ENCODE measurements around the gene PTPA.

PTPA gene

DNA sequence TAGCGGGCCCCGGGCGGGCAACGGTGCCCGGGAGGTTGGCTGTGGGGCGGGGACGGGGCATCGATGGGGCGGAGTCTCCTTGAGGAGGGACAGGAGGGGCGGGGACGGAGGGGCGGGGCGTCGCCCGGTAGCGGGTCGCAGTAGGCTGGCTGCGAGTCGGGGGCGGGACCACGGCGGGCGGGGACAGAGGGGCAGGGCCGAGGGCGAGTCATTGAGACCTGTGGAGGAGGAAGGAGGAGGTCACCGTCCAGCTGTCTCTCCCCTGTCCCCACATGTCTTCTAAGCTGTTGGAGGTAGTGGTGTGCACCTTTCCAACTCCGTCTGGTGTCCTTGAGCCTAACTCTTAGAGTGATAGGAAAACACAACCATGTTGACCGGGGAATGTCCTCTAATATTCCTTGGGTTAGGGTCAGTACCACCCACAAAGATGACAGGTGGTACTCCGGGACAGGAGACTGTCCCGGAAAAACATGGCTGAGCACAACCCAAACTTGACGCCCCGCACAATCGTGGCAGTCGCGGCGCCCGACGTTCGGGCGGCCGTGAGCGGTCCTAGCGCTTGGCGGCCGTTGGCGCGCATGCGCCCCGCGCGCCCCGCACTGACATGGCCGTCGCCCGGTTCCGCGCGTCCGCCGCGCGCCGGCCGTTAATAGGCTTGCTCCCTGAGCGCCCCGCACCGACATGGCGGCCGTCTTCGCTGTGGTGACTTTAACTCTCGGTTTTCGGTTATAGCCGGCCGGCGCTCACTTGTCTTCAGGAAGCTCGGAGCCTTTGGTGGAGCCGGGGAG is at the start of gene PTPA, which contains the start of gene CRAT:
TSS of gene PTPA (plus strand) at position 676 of the 788 bp plus-strand sequence. CDS start 186 bp downstream, outside the sequence.
TSS of gene CRAT (minus strand) at position 54 of the 788 bp plus-strand sequence. CDS start 284 bp downstream, outside the sequence.
- DNase-seq (ENCODE audit: low read depth in 2 of 2): peak; percentile 94 to 96

- no peak for DNase-seq (ENCODE audit: low read depth in 2 of 2)
These were observed 48.2 kb upstream of the PTPA start for GRCh38 chr9:129063061-129063460.

DNA sequence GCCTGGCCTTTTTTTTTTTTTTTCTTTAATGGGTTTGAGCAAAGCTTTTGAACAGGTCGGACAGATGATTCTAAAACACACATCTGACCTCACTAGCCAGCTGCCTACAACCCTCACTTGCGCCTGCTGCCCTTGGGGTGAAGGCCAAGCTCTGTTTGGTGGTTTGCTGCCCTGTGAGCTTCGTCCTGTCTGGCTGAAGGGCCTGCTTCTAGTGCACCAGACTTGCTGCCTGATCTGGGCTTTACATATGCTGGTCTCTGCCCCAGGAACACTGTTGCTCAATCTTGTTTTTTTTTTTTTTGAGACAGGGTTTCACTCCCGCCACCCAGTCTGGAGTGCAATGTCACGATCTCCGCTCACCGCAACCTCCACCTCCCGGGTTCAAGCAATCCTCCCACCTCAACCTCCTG is 46.7 kb upstream of the PTPA start:
- DNase-seq (ENCODE audit: low read depth in 2 of 2): no peak

- no peak for DNase-seq (ENCODE audit: low read depth in 2 of 2)
These were observed 43.1 kb upstream of the PTPA start for GRCh38 chr9:129068110-129068509.

DNA sequence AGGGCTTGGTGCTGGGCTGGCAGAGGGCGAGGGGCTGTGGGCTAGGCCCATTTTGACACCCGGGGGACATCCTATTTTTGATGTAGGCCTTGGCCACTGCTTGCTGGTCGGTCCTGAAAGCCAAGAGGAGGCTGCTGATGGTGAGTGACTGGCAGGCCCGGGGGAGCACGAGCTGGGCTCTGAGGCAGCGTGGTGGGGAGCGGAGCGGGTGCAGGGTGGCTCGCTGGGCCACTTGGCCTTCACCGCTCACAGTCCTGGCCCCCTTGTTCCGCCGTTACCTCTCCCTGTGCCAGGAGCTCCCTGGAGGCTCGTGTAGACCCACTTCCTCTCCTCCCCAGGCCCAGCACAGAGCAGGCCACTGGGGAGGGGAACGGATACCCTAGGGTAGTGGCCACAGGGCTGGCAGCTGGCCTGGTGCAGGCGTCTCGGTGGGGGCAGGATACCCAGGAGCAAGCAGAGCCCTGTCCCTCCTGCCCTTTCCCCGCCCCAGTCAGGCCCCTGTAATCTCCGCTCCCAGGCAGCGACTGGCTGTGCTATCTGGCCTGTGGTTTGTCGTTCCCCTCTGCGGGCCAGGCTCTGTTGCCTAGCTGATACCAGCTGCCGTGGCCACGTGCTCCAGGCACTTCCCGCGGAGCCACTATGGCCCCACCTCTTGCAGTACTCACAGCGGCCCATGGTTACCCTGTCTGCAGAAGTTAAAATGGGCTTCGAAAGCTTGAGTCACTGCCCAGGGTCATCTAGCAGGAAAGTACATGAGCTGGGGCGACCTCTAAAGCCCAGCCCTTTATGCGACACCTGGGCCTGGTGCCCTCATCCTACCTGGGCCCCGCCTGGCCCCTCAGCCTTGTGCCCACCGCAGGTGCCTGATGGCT is 42.0 kb upstream of the PTPA start:
- DNase-seq (ENCODE audit: low read depth in 2 of 2): peak in 1 of 2 donors; percentile 34

DNA sequence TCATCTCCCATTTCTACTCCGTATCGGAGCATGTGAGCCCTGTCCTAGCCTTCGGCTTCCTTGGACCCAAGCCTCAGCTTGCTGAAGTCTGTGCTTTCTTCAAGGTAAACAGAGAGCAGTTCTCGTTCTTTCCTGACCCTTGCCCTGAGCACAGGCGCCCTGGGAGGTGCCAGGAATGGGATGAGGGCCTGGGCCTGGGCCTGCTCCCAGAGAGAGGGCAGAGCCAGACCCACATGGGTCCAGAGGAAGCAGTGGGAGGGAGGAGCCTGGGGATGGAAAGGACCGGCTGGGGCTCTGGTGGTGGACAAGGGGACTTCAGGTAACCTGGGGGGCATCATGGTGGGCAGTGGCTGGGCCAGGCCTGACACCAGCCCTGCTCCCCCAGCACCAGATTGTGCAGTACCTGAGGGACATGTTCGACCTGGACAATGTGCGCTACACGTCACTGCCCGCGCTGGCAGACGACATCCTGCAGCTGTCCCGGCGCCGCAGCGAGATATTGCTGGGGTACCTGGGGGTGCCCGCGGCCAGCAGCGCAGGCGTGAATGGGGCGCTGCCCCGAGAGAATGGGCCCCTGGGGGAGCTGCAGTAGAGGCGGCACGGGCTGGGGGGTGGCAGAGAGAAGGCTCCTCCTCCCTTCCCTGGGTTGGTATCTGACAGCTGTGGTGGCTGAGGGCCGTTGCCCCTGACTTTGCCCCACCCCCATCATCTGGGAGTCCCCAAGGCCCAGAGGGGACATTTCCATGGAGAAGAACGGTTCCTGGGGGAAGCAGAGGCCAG is 41.2 kb upstream of the PTPA start:
- no peak for DNase-seq (ENCODE audit: low read depth in 2 of 2)

GRCh38 chr9:129070696-129071525 is 40.3 kb upstream of the PTPA start:
- no peak for DNase-seq (ENCODE audit: low read depth in 2 of 2)

DNA sequence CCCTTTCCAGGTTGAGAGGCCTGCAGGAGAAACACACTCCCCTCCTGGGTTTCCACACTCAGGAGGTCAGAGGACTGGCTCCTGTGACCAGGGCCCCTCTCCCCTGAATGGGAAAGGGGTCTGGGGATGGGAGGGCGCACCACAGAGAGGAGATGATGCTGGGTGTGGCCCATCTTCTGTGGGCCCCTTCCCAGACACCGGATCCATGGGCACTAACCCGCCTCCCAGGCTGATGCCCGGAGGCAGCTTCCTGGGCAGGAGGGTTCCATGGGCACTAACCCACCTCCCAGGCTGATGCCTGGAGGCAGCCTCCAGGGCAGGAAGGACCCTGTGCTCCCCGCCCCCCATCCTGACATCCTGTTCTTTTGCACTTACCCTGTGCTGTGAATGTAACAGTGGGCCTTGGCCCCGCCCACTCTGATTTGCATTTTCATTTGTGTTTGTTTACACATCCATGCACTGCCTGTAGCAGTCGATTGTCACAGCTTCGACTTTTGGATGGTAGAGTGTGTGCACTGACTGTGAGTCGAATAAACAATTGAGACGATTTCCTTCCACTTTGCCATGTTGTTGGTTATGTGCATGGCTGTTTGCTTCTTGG is 39.6 kb upstream of the PTPA start:
- no peak for DNase-seq (ENCODE audit: low read depth in 2 of 2)

DNA sequence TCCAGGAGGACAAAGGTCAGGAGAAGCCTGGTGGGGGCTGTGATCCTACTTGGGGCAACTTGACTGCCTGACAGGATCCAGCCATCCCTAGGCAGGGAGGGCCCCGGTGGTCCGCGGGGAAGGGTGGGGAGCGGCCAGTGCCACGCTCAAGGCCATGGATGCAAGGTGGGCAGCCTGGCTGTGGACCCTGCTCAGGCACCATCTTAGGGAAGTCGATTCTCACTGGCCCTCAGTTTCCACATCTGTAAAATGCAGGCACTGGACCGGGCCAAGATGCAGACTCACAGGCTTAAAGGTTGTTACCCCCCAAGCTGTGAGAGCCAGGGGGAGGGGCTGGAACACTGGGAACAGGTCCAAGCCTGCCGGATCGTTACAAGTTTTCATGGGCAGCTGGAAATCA is 39.0 kb upstream of the PTPA start:
- no peak for DNase-seq (ENCODE audit: low read depth in 2 of 2)

DNA sequence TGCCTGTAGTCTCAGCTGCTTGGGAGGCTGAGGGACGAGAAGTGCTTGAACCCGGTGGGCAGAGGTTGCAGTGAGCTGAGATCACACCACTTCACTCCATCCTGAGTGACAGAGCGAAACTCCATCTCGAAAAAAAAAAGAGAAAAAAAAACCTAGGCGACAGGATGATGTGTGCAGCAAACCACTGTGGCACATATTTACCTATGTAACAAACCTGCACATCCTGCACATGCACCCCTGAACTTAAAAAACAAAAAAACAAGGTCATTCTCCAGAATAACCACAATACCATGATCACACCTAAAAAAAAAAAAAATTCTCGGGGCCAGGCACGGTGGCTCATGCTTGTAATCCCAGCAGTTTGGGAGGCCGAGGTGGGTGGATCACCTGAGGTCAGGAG is 37.8 kb upstream of the PTPA start:
- no peak for DNase-seq (ENCODE audit: low read depth in 2 of 2)

DNA sequence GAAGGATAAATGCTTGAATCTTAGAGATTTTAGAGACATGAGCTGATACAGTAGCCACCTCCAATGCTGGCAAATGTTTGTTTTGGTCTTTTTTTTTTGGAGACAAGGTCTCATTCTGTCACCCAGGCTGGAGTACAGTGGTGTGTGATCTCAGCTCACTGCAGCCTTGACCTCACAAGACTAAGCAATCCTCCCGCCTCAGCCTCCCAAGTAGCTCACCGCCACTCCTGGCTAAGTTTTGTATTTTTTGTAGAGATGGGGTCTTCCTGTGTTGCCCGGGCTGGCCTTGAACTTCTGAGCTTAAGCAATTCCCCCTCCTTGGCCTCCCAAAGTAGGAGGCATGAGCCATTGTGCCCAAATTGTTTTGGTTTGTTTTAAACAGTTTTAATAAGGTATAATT is 37.1 kb upstream of the PTPA start:
- DNase-seq (ENCODE audit: low read depth in 2 of 2): no peak

DNA sequence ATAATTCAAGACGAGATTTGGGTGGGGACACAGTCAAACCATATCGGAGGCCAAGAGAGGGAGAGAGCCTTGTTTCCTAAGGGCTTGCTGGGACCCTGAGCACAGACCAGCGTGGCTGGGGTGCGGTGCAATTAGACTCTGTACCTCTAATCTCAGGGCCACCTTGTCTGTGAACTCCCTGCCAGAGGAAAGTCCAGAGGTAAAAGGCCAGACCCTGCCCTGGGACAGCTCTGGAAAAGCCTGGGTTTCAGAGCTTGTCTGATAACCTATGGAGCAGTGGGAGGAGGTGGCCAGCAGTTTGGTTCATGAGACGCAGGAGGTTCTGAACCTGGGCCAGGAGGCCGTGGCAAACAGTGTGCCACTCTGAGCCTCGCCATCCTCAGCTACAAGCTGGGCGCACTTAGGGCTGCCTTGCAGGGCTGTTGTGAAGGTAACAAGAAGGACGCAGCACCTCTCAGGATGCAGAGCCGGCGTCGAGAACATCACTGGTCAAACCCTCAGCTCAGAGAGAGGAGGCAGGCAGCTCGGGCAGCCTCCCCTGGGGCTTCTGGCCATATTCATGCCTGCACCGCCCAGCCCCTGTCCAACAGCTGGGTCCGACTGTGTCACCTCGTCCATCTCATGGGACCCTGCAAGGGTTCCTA is 35.1 kb upstream of the PTPA start:
- no peak for DNase-seq (ENCODE audit: low read depth in 2 of 2)

DNA sequence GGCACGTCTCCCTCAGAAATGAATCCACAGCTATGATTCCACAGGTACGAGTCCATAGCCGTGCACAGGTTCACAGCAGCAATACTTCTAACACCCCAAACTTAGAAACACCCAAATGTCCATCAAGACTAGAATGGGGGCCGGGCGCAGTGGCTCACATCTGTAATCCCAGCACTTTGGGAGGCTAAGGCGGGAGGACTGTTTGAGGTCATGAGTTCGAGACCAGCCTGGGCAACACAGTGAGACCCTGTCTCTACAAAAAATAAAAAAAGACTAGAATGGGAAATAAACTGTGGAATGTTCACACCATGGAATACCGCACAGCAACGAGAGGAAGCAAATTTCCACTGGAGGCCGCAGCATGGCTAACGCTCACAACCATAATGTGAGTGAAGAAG is 34.6 kb upstream of the PTPA start:
- DNase-seq (ENCODE audit: low read depth in 2 of 2): no peak

DNA sequence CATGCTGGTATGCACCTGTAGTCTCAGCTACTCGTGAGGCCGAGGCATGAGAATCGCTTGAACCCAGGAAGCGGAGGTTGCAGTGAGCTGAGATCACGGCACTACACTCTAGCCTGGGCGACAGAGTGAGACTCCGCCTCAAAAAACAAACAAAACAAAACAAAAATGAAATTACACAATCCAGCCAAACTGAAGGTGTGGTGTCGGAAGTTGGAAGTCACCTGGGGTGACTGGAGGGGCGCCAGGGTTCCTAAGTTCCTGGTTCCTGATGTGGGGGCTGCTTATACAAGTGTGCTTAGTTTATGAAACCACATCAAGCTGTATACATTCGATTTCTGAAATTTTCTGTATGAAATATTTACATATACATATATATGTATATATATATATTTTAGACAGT is 34.0 kb upstream of the PTPA start:
- DNase-seq (ENCODE audit: low read depth in 2 of 2): no peak

DNA sequence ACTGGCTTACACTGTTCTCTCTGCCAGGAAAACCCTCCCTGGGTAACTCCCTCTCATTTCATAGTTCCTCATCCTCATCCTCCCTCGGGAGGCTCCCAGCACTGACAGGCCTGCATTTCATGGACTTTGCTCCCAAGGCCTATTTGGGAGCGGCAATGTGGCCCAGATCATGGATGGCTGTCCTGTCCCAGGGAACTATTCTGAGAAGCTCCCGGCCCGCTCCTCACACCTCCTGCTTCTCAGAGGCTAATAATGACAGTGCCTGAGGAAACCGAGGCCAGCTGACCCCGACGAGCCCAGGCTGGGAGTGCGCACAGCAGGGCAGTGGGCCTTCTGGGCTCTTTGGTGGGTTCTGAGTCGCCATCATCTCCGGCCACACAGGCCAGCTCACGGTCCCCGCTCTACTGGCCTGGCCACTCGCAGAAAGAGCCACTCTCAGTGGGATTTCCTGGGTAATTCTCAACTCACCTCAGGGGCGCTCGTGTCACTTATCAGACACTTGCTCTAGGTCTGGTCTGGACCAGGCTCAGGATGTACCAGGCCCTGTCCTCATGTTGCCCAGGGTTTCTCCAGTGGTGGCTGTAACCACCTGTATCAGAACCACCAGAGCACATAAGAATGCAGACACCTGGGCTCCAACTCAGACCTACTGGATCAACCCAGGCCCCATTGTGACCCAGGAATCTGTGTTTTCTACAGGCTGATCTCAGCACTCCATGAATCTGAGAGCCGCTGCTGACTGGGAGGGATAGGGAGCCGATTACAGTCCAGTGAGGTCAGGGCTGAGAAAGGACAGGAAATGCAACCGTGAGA is 32.3 kb upstream of the PTPA start:
- no peak for DNase-seq (ENCODE audit: low read depth in 2 of 2)

GRCh38 chr9:129079829-129080228 is 31.4 kb upstream of the PTPA start:
- DNase-seq (ENCODE audit: low read depth in 2 of 2): no peak

DNA sequence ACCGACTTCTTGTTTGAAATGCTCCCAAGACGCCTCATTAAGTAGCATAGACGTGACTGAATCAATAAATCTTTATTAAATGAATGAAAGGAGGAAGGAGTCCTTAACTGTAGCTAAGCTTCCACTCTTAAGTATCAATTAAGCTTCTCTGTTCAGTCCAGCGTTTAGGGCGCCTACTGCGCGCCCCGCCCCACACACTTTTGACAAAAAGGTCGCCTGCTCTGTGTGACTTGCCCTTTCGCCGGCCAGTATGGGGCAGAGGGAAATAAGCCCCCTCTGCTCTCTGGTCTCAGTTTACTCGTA is 31.0 kb upstream of the PTPA start:
- DNase-seq (ENCODE audit: low read depth in 2 of 2): no peak

DNA sequence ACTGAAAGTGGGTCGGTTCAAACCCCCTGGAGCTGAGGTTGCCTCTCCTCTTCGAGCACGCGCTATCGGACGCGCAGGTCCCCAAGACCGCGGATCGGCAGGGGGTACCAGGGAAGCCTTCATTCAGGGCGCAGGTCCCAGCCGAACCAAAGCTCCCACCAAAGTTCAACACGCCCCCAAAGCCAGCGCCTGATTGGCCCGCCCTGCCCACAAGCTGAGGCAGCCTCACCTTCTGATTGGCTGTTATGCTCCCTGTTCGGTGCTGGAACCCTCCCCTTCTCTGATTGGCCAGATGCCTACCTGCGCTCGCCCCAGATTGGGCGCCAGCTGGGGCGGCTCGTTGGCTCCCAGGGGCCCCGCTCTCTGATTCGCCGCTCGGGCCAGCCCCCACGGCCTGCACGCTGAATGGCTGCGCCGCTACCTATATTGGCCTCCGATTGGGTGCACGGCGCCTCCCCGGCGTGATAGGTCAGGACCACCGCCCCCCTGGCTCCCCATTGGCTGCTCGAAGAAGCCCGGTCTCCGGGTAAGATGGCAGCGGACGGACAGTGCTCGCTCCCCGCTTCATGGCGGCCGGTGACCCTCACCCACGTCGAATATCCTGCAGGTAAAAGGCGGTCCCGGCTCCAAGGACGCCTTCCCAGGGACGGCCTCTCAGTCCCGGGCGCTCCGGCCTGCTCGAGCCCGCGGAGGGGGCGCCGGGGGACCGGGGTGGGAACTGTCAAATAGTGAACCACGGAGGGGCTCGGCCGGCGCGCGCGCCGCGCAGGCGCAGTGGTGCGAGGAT is 30.4 kb upstream of the PTPA start, which contains the start of gene DOLPP1:
TSS of gene DOLPP1 (plus strand) at position 511 of the 787 bp plus-strand sequence. CDS start at position 532, 21 bp downstream.
- DNase-seq (ENCODE audit: low read depth in 2 of 2): peak; percentile 94 to 98

Measured in stimulated activated CD4-positive, alpha-beta T cell treated with anti-CD3 and anti-CD28 coated beads, Interleukin-1b, Interleukin-23, amount 100 ng/mL, for 1 hour (primary cell).